OCI-LY3 (cell line): Measurements from ENCODE around the gene STIMATE.

Experiments used
- CTCF ChIP-seq: fragments of 200-600, 300-600 bp; sonication (generic); IDR thresholded peaks from 2 replicates; pipeline ENCODE4 v1.5.1; 2014; ENCODE audit warnings: antibody characterized with exemption, low read length, low read depth
- EZH2phosphoT487 ChIP-seq: fragments of 200-600 bp; shearing (Covaris generic); IDR thresholded peaks from 2 replicates; pipeline ENCODE4 v1.6.1; 2018; ENCODE audit warnings: antibody characterized with exemption, mixed run types, low read depth

- TF ChIP-seq CTCF = no peak
- TF ChIP-seq EZH2phosphoT487 = no peak
Observed at GRCh38 chr3:52817221-52817620, 80.1 kb downstream of the STIMATE start.
